ENCODE measurements around the gene FAM228B.
"Not testable (repeated sequence)": the region's sequence is repeated elsewhere in the genome, so short reads cannot be mapped to it uniquely, and the experiment has no call there.

FAM228B gene

DNA sequence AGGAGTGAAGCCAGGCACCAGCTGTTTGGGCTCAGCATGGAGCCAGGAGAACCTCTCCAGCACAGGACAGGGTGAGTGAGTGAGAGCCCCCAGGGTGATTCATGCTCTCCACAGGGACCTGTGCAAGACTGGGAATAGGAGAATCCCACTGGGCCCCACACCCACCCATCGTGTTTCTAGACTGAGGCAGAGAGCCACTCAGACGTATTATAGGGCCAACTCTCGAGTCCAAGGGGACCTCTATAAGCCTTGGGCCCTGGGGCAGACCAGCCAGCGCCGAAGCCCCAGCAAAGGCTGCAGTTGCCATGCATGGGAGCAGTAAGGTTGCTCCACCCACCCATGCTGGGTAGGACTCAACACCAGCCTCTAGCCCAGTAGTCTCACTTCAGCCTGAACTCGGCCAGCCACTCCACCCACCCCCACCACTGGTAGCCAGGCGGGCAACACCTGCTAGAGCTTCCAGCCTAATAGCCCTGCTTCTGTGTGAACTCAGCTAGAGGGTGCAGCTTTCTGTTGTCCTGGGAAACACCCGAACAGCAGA lies 19.1 kb upstream of the FAM228B start:
- DNase-seq = no peak

DNA sequence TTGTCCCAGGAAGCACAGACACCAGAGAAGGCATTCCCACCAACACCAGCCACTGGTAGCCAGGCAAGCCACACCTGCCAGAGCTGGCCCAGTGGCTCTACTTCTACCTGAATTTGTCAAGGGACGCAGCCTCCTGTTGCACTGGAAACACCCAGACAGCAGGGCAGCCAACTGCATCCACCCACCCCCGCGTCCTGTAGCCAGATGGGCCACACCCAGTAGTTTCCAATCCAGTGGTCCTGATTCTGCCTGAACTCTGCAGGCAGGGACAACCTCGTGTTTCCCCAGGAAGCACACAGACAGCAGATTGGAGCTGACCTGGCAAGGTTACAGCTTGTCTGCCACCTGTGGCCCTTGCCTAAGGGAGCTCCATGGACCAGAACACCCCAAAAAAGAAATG lies 18.4 kb upstream of the FAM228B start:
- DNase-seq = no peak

DNA sequence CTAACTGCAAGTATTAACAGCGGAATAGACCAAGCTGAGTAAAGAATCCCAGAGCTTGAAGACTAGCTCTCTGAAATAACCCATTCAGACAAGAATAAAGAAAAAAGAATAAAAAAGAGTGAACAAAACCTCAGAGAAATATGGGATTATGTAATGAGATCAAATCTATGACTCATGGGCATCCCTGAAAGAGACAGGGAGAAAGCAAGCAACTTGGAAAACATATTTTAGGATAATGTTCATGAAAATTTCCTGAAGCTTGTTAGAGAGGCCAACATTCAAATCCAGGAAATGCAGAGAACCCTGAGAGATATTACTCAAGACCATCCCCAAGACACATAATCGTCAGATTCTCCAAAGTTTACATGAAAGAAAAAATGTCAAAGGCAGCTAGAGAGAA lies 17.5 kb upstream of the FAM228B start:
- DNase-seq = no peak

DNA sequence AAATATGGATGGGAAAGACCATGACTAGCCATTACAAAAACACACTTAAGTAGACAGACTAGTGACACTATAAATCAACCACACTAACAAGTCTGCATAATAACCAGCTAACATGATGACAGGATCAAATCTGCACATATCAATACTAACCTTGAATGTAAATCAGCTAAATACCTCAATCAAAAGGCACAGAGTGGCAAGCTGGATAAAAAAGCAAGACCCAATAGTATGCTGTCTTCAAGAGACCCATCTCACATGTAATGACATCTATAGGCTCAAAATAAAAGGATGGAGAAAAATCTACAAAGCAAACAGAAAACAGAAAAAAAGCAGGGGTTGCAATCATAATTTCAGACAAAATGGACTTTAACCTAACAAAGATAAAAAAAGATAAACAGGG lies 16.5 kb upstream of the FAM228B start:
- no peak for DNase-seq

DNA sequence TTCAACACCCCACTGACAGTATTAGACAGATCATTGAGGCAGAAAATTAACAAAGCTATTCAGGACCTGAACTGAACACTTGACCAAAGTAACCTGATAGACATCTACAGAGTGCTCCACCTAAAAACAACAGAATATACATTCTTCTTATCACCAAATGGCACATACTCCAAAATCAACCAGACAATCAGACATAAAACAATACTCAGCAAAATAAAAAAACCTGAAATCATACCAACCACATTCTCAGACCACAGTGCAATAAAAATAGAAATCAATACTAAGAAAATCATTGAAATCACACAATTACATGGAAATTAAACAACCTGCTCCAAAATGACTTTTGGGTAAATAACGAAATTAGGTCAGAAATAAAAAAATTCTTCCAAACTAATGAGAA lies 15.9 kb upstream of the FAM228B start:
- no peak for DNase-seq

DNA sequence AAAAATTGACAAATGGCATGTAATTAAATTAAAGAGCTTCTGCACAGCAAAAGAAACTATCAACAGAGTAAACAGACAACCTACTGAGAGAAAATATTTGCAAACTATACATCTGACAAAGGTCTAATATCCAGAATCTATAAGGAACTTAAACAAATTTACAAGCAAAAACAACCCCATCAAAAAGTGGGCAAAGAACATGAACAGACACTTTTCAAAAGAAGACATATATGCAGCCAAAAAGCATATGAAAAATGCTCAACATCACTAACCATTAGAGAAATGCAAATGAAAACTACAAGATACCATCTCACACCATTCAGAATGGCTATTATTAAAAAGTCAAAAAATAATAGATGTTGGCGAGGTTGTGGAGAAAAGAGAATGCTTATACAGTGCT lies 13.8 kb upstream of the FAM228B start:
- DNase-seq = not testable (repeated sequence)

DNA sequence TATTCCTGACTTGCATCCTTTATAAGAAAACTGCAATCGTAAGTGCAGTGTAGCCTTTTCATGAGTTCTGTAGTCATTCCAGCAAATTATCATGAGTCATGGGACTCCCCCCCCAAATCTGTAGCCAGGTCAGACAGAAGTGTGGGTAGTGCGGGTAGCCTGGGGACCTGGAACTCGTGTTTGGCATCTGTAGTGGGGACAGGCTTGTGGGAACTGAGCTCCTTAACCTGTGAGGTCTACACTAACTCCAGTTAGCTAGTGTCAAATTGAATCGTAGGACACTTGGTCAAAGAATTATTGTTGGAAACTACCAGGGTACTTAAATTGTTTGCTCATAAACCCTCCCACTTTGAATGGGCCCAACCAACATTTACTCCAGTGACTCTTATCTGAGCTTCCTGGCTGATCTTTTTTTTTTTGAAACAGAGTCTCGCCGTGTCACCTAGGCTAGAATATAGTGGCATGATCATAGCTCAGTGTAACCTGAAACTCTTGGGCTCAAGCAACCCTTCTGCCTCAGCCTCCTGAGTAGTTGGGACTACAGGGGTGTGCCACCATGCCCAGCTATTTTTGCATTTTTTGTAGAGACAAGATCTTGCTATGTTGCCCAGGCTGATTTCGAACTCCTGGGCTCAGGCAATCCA lies 12.5 kb upstream of the FAM228B start:
- DNase-seq = no peak

DNA sequence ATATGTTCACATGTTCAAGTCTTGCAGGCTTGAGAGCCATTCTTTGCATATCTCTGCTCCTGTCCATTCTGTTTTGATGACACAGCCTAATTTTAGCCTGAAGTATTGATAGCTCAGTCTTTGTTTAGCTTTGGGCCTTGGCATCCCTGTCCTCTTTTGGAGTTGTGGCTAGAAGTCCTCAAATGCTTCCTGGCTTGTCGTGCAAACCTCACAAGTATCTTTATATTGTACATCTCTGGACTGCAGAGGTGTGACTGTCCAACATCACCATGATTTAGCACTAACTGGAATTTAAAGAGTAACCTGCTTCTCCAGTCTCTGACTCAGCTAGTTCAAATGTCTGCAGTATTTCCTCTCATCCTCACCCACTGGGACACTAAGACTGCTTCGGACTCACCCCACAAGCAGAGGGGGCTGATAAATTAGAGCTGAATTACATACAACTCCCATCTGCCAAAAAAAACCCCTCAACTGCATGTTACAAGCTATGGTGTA lies 11.8 kb upstream of the FAM228B start:
- DNase-seq = no peak

DNA sequence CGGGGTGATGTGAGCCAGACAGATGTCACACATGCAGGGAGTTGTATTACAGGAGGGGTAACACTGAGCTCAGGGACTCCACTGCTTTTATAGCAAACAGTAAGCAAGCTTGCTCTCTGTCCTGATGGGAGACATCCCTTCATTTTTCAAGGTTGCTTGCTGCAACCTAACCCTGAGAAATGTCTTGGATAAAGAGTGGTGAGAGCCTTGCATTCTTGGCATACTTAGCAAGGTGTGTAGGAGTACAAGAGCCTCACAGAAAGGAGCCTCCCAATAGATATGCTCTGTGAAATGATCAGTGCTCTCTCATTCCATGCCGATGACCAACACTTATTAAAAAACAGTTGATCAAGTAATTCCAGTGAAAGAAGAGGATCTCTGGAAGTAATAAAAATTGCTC lies 8.2 kb upstream of the FAM228B start:
- DNase-seq = no peak

DNA sequence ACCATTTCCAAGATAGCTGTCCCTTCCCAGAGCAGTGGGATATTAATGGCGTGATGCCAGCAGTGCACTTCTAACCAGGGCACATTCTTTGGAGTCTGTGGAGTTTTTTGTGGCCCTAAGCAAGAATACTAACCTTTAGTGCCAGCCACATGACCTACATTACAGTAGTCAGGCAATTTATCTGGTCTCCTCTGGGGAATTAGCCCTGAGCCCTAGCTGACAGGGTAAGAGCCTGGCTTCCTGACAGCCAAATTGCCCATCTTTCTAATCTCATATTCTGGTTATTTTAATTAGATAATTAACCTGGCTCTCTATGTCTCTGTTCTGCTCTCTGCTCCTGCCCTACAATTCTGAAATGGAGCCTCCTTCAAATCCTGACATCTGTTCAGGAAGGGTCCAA lies 5.4 kb upstream of the FAM228B start:
- DNase-seq = no peak

DNA sequence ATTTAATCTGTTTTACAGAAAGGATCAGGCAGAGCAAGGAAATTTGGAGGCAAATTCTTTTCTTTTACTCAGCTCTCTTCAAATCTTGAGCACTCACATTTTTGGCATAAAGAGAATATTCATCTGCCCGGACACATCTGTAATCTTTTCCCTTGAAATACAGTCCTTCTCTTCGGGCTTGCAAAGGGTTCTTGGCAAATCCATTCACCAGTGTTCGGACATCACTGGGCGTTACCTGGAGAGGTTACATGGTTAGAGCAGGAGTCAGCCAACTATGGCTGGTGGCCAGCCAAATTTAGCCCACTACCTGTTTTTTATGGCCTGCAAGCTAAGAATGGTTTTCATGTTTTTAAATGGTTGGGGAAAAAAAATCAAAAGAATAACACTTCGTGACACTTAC lies 2.2 kb upstream of the FAM228B start:
- no peak for DNase-seq

DNA sequence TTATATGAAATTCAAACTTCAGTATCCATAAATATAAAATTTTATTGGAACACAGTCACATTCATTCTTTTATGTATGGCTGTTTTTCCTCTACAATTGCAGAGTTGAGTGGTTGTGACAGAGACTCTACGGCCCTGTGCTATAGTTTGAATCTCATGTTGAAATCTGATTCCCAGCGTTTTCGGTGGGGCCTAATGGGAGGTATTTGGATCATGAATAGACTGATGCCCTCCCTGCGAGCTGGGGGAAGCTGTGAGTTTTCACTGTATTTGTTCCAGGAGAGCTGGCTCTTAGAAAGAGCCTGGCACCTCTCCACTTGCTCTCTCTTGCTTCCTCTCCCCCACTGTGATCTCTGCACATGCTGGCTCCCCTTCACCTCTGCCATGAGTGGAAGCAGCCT lies 1.8 kb upstream of the FAM228B start:
- no peak for DNase-seq

DNA sequence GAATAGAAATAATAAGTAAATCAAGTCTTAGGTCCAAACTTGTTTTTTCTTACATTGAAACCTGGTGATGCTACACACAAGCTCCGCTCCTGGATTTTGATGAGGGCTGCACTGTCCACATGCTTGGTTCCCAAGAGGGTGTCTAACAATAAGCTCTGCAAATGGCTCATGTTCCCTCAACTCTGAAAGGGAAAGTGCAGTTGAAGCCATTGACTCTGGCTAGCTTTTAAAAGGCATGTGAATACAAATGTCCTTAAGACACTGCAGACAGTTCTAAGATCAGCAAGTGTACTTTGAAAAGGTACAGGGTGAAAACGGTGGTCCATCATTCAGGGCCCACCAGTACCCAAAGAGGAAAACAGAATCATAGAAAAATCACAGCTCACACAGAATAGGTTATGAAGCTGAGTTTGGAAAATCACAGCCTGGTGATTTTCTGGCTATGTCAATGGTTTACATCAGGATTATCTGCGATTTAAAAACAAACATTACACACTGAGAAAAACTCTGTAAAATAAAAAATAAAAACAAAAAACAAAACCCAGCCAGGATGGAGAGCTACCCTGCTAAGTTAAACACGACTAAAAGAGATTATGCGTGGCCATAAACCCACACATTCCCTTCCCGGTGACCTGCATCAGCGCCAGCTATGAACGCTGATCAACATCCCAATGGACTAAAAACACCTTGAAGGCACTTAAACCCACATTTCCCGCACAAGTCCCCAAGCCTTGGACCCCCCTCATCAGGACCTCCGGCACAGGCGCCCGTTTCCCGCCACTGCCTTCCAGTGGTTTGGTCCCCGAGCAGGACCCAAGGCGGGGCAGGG lies 689 bp upstream of the FAM228B start:
- no peak for DNase-seq

DNA sequence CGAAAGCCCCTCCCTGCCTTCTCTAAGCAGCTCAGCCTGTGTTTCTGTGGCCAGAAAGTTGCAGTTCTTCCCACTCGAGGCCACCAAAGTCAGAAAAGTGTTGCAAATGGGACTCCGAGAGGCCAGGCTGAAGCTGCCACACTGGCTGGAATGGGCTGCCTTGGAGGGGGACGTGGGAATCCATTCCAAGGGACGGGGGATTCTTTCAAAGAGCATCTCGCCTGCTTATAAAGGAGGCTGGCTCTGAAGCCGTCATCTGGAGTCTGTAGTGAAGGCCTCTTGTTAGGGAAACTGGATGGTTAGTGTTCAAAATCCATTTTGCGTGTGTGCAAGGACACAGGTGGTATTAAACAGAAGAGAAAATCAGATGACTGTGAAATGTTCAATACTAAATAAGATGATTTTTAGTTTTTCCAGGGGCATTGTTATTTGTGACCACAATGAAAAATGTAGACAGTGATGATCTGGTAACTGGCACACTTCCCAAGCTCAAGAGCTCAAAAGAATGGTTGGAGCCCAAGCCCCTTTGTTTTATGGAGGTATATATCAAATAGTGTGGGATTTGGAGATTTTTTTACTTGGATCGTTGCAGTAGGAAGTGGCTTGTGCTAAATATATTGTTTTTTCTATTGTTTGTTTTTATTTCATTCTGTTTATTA lies 782 bp downstream of the FAM228B start:
- DNase-seq = no peak

DNA sequence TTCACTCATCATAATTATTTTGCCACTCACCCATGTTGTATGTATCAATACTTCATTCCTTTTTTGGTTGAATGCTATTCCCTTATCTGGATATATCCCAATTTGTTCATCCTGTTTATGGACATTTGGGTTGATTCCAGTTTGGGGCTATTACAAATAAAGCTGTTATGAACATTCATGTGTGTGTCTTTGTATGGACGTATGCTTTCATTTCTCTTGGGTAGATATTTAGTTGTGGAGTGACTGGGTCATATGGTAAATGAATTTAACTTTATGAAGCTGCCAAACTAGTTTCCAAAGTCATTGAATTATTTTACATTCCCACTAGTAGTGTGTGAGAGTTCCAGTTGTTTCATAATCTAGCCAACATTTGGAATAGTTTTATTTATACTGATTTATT lies 2.7 kb downstream of the FAM228B start:
- DNase-seq = no peak

DNA sequence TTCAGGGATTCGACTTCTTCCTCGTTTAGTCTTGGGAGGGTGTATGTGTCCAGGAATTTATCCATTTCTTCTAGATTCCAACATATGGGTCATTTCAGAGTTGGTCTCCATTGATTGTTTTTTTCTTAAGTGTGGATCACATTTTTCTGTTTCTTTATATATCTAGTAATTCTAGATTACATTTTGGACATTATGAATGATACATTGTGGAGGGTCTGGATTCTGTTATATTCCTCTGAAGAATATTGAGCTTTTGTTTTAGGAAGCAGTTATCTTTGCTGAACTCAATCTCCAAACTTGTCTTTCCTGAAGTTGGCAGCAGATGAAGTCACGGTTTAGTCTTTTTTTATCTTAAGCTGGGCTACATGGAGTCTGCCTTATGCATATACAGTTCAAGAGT lies 9.3 kb downstream of the FAM228B start:
- DNase-seq = no peak

DNA sequence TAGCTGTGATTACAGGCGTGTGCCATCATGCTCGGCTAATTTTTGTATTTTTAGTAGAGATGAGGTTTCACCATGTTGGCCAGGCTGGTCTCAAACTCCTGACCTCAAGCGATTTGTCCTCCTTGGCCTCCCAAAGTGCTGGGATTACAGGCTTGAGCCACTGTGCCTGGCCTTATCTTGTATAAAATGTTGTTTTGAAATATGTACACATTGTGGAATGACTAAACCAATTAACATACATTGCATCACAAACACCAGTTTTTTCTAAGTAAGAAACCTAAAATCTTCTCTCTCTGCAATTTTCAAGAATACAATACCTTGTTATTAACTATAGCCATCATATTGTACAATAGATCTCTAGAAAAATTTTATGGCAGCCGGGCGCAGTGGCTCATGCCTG lies 17.0 kb downstream of the FAM228B start:
- DNase-seq = not testable (repeated sequence)

DNA sequence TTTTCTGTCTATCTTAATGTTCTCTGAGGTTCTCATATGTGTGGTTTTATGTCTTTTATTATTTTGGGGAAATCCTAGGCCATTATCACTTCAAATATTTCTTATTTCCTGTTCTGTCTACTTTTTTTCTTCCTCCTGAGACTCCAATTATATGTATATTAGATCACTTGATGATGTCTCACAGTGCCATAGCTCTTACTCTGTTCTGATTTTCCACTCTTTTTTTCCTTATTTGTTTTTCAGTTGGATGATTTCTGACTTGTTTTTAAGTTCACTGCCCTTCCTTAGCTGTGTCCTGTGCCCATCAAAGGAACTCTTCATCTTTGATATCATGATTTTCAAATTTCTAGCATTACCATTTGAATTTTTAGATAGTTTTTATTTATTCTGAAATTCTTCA lies 24.1 kb downstream of the FAM228B start:
- no peak for DNase-seq

DNA sequence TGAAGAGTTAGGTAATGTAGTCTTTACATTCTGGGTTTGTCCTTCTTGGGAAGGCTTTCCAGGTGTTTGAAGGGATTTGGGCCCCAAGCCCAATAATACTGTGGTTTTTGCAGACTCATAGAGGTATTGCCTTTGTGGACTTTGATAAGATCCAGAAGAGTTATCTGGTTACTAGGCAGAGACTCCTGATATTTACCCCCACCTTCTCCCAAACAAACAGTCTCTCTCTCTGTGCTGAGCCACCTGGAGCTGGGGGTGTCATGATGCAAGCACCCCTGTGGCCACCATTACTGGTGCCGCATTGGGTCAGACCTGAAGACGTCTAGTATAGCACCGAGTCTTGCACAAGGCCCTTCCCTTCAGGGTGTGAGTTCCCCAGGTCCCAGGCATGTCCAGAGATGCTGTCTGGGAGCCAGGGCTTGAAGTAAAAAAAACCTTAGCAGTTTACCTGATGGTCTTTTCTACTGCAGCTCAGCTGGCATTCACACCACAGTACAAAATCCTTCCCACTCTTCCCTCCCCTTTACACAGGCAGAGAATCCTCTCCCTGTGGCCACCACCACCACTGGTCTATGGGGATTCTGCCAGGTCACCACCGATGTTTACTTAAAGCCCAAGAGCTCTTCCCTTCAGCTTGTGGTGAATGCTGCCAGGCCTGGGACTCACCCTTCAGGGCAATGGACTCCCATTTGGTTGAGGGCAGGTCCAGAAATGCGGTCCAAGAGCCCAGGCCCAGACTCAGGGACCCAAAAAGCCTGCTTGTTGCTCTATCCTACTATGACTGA lies 29.3 kb downstream of the FAM228B start:
- DNase-seq = no peak

DNA sequence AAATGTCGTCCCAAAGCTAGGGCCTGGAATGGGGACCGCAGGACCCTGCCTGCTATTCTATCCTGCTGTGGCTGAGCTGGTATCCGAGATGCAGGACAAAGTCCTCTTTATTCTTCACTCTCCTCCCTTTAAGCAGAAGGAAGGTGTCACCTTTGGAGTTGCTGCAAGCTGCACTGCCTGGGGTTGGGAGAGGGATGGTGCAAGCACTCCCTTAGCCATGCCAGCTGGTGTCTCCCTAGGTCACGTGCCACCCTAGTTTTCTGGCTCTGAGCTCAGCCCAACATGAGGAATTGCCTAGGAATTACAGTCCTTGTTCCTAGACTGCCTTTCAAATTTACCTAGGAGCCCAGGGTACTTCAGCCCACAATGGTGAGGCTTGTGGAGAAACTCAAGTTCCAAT lies 30.2 kb downstream of the FAM228B start:
- DNase-seq = no peak

DNA sequence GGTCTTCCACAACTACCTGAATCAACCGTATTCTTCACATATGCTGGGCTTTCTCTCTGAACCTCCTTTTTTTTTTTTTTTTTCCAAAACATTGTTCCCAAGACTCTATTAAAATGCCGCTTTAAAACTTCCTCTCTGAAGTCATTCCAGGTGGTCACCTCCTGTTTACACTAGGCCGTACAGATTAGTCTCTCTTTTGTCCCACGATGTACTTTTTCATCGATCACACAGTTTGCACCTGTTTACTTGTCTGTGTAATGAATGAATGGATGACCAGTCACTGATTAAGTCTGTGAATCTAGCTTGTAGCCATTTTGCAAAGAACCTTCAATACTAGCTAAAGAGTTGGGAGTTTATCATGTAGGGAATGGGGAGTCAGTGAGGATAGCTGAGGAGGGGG lies 34.9 kb downstream of the FAM228B start:
- no peak for DNase-seq

DNA sequence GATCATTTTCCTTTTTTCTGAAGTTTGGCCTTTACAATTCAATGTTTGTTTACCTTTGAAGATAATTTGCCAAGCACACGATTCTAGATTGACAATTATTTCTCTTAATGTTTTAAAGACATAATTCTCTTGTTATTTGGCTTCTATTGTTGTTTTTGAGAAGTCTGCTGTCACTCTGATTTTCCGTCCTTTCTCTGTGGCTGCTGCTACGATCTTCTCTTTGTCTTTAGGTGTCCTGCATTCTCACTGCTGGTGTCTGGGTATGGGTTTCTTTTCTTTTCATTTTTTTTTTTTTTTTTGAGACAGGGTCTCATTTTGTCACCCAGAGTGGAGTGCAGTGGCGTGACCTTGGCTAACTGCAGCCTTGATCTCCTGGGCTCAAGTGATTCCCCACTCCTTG lies 36.4 kb downstream of the FAM228B start:
- DNase-seq = no peak

DNA sequence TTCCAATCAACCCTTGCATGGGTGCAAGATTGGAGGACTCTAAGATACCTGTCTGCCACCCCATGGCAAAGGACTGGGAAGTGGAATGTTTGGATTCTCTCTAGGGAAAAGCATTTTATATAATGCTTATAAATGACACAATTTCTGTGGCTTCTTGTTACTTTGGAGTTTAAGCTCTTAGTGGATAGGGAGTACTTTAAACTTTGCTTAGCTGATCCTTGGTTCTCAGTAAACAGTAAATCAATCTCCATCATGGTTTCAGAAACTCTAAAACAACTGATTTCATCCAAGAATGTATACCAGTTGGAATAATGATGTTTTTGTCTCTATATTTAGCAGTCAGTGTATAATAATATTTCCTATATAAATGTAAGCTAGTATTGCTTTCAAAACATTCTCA lies 37.5 kb downstream of the FAM228B start:
- no peak for DNase-seq

Data from stimulated activated naive CD4-positive, alpha-beta T cell treated with Interleukin-2 at 50 U/mL for 16 hours (primary cell).